CD4-positive, alpha-beta memory T cell (primary cell): ENCODE data around the gene TPK1. TPM values are rescaled to one million over a fixed set of nuclear protein-coding genes. Genes with fewer than 3 reads are reported as not detected.

Source experiments
- CTCF ChIA-PET: fragments of 350-600 bp; sonication (Branson Sonifier 250); formaldehyde crosslinking; loops from one replicate; lab custom pipeline; 2021; ENCODE audit warnings: inconsistent platforms; ENCODE audit not compliant: partially characterized antibody; lab: Charles Lee
- POLR2A ChIA-PET: fragments of 350-600 bp; sonication (Branson Sonifier 250); formaldehyde crosslinking; loops from one replicate; lab custom pipeline; 2021; ENCODE audit not compliant: partially characterized antibody; lab: Charles Lee
- DNase-seq, 5 donors: peaks; one replicate each; pipeline versions ENCODE4 v3.0.0 to v3.0.0-alpha.2; 2020 to 2022; ENCODE audit warnings: mixed read lengths in 1 of 5
- H3K27ac ChIP-seq: one replicate; pipeline ENCODE4 v1.7.0; 2013; ENCODE audit warnings: low read depth, low read length
- H3K27me3 ChIP-seq: 2 replicates; pipeline ENCODE4 v1.7.0; 2013; ENCODE audit warnings: mild to moderate bottlenecking, low read length, moderate library complexity; ENCODE audit not compliant: insufficient read depth
- H3K36me3 ChIP-seq: 2 replicates; pipeline ENCODE4 v1.7.0; 2013; ENCODE audit warnings: mild to moderate bottlenecking, low read length, moderate library complexity; ENCODE audit not compliant: insufficient read depth
- H3K4me1 ChIP-seq: 2 replicates; pipeline ENCODE4 v1.7.0; 2013; ENCODE audit warnings: mild to moderate bottlenecking, low read length, moderate library complexity; ENCODE audit not compliant: insufficient read depth
- H3K4me3 ChIP-seq, 2 donors: one replicate each; pipeline ENCODE4 v1.7.0; 2013; ENCODE audit warnings: low read length in 2 of 2, mild to moderate bottlenecking in 1 of 2
- H3K9me3 ChIP-seq, 2 donors: one replicate each; pipeline ENCODE4 v1.7.0; 2013; ENCODE audit warnings: low read length in 2 of 2, control low read depth in 1 of 2; ENCODE audit not compliant: control insufficient read depth in 1 of 2
- H3K27ac Mint-ChIP-seq, 7 donors: one replicate each; pipeline ENCODE4 v1.8.0; 2020 to 2021; ENCODE audit warnings: mixed read lengths in 7 of 7, mild to moderate bottlenecking in 6 of 7, inconsistent platforms in 3 of 7, moderate library complexity in 3 of 7
- H3K27me3 Mint-ChIP-seq, 2 donors: one replicate each; pipeline ENCODE4 v1.8.0; 2020 to 2021; ENCODE audit warnings: mixed read lengths in 2 of 2
- H3K36me3 Mint-ChIP-seq, 2 donors: one replicate each; pipeline ENCODE4 v1.8.0; 2020 to 2021; ENCODE audit warnings: mixed read lengths in 2 of 2, inconsistent platforms in 1 of 2, mild to moderate bottlenecking in 1 of 2
- H3K4me1 Mint-ChIP-seq, 4 donors: one replicate each; pipeline ENCODE4 v1.8.0; 2020 to 2021; ENCODE audit warnings: mixed read lengths in 4 of 4, mild to moderate bottlenecking in 1 of 4
- H3K4me3 Mint-ChIP-seq, 8 donors: one replicate each; pipeline ENCODE4 v1.8.0; 2020 to 2021; ENCODE audit warnings: mixed read lengths in 8 of 8, mild to moderate bottlenecking in 7 of 8, moderate library complexity in 6 of 8, inconsistent platforms in 3 of 8
- H3K9me3 Mint-ChIP-seq, 8 donors: one replicate each; pipeline ENCODE4 v1.8.0; 2020 to 2021; ENCODE audit warnings: mixed read lengths in 8 of 8, mild to moderate bottlenecking in 5 of 8, inconsistent platforms in 3 of 8, moderate library complexity in 1 of 8
- intact Hi-C: fragments of 100-400 bp; cut with micrococcal nuclease; formaldehyde crosslinking; loops from one replicate; pipeline ENCODE4 v1.15.1; 2023
- polyA plus RNA-seq, 2 donors: library from polyadenylated mRNA; unstranded; fragments of 300-500 nt; fragmentation: Illumina TruSeq; gene quantifications; one replicate each; pipeline ENCODE4 v1.2.3, GENCODE V29; 2021
- total RNA-seq, 2 experiments: library from RNA; stranded (reverse); gene quantifications; one replicate each; pipeline ENCODE4 v1.2.3, GENCODE V29; 2021

The TPK1 gene
- total and polyA plus RNA-seq, 4 experiments from 2014 or later: 25.2 to 30.7 (median 27.8) TPM

GRCh38 chr7:144487901-144488300 is 348.0 kb downstream of the TPK1 start:
- Histone ChIP-seq H3K36me3 (no peaks in the 10 kb centered on the region), H3K4me1 (no peaks in the 10 kb centered on the region), H3K9me3 (no peaks in the 10 kb centered on the region), H3K27me3 (no peaks in the 10 kb centered on the region), H3K4me3 (no peak overlapping the region), H3K27ac (no peak overlapping the region)
- Mint-ChIP-seq H3K36me3 (peaks cover 25 to 52% of the 10 kb centered on the region in 2 donors), H3K4me3 (no peak overlapping the region), H3K4me1 (no peaks in the 10 kb centered on the region), H3K27me3 (no peaks in the 10 kb centered on the region), H3K9me3 (peaks cover 0 to 9% (median 3%) of the 10 kb centered on the region in 8 donors), H3K27ac (no peak overlapping the region)
- ChIA-PET CTCF (no interaction called here), POLR2A (no interaction called here)
- no peak for DNase-seq
- intact Hi-C loops: no loop called here

- Histone ChIP-seq H3K4me3 (no peak overlapping the region), H3K27ac (no peak overlapping the region), H3K36me3 (no peaks in the 10 kb centered on the region), H3K27me3 (no peaks in the 10 kb centered on the region), H3K4me1 (no peaks in the 10 kb centered on the region), H3K9me3 (no peaks in the 10 kb centered on the region)
- no peaks in the 10 kb centered on the region for H3K27me3 Mint-ChIP-seq
- intact Hi-C loops: no loop called here
- ChIA-PET CTCF (no interaction called here), POLR2A (no interaction called here)
- H3K4me1 Mint-ChIP-seq: no peaks in the 10 kb centered on the region
- H3K27ac Mint-ChIP-seq: no peak overlapping the region
- no peak overlapping the region for H3K4me3 Mint-ChIP-seq
- H3K36me3 Mint-ChIP-seq: peaks cover 12 to 44% of the 10 kb centered on the region in 2 donors
- H3K9me3 Mint-ChIP-seq: peaks cover 0 to 9% (median 3%) of the 10 kb centered on the region in 8 donors
- DNase-seq: no peak
Observed at GRCh38 chr7:144484445-144484844, 351.4 kb downstream of the TPK1 start.

GRCh38 chr7:144483189-144483588 is 352.7 kb downstream of the TPK1 start:
- Histone ChIP-seq H3K27me3 (no peaks in the 10 kb centered on the region), H3K4me1 (no peaks in the 10 kb centered on the region), H3K4me3 (no peak overlapping the region), H3K27ac (no peak overlapping the region), H3K9me3 (no peaks in the 10 kb centered on the region), H3K36me3 (no peaks in the 10 kb centered on the region)
- Mint-ChIP-seq H3K36me3 (peaks cover 7 to 39% of the 10 kb centered on the region in 2 donors), H3K4me1 (no peaks in the 10 kb centered on the region), H3K9me3 (peaks cover 0 to 9% (median 3%) of the 10 kb centered on the region in 8 donors), H3K4me3 (no peak overlapping the region), H3K27ac (no peak overlapping the region), H3K27me3 (no peaks in the 10 kb centered on the region)
- ChIA-PET POLR2A (no interaction called here), CTCF (no interaction called here)
- intact Hi-C loops: no loop called here
- no peak for DNase-seq

GRCh38 chr7:144481833-144482232 is 354.0 kb downstream of the TPK1 start:
- Histone ChIP-seq H3K9me3 (no peaks in the 10 kb centered on the region), H3K36me3 (no peaks in the 10 kb centered on the region), H3K4me1 (no peaks in the 10 kb centered on the region), H3K27me3 (no peaks in the 10 kb centered on the region), H3K27ac (no peak overlapping the region), H3K4me3 (no peak overlapping the region)
- peaks cover 0 to 9% (median 3%) of the 10 kb centered on the region in 8 donors for H3K9me3 Mint-ChIP-seq
- DNase-seq: no peak
- no peaks in the 10 kb centered on the region for H3K27me3 Mint-ChIP-seq
- H3K36me3 Mint-ChIP-seq: peaks cover 2 to 25% of the 10 kb centered on the region in 2 donors
- intact Hi-C loops: no loop called here
- H3K4me1 Mint-ChIP-seq: no peaks in the 10 kb centered on the region
- no peak overlapping the region for H3K4me3 Mint-ChIP-seq
- ChIA-PET POLR2A (no interaction called here), CTCF (no interaction called here)
- no peak overlapping the region for H3K27ac Mint-ChIP-seq

- no peaks in the 10 kb centered on the region for H3K4me1 ChIP-seq
- H3K27me3 ChIP-seq: no peaks in the 10 kb centered on the region
- H3K36me3 Mint-ChIP-seq: peaks cover 4 to 26% of the 10 kb centered on the region in 2 donors
- DNase-seq: no peak
- no peaks in the 10 kb centered on the region for H3K36me3 ChIP-seq
- peaks cover 0 to 2% (median 0%) of the 10 kb centered on the region in 4 donors for H3K4me1 Mint-ChIP-seq
- H3K4me3 ChIP-seq: no peak overlapping the region
- peak overlapping the region in 1 of 7 donors; percentile 33 for H3K27ac Mint-ChIP-seq
- no peak overlapping the region for H3K27ac ChIP-seq
- no peaks in the 10 kb centered on the region for H3K27me3 Mint-ChIP-seq
- POLR2A ChIA-PET: no interaction called here
- no peak overlapping the region for H3K4me3 Mint-ChIP-seq
- CTCF ChIA-PET: no interaction called here
- no peaks in the 10 kb centered on the region for H3K9me3 ChIP-seq
- intact Hi-C loops: no loop called here
- H3K9me3 Mint-ChIP-seq: no peaks in the 10 kb centered on the region
Observed at GRCh38 chr7:144477348-144477747, 358.5 kb downstream of the TPK1 start.

GRCh38 chr7:144474800-144475615 is 360.8 kb downstream of the TPK1 start:
- no peak for DNase-seq
- Mint-ChIP-seq H3K4me3 (no peak overlapping the region), H3K27me3 (no peaks in the 10 kb centered on the region), H3K36me3 (peaks cover 5 to 19% of the 10 kb centered on the region in 2 donors), H3K9me3 (no peaks in the 10 kb centered on the region), H3K27ac (no peak overlapping the region), H3K4me1 (peaks cover 0 to 2% (median 0%) of the 10 kb centered on the region in 4 donors)
- CTCF ChIA-PET: no interaction called here
- Histone ChIP-seq H3K4me1 (no peaks in the 10 kb centered on the region), H3K4me3 (no peak overlapping the region), H3K36me3 (no peaks in the 10 kb centered on the region), H3K9me3 (no peaks in the 10 kb centered on the region), H3K27me3 (no peaks in the 10 kb centered on the region), H3K27ac (no peak overlapping the region)
- POLR2A ChIA-PET: no interaction called here
- intact Hi-C loops: no loop called here

GRCh38 chr7:144474363-144474762 is 361.5 kb downstream of the TPK1 start:
- H3K4me3 Mint-ChIP-seq: no peak overlapping the region
- H3K27me3 Mint-ChIP-seq: no peaks in the 10 kb centered on the region
- Histone ChIP-seq H3K27me3 (no peaks in the 10 kb centered on the region), H3K36me3 (no peaks in the 10 kb centered on the region), H3K4me1 (no peaks in the 10 kb centered on the region), H3K27ac (no peak overlapping the region), H3K4me3 (no peak overlapping the region), H3K9me3 (no peaks in the 10 kb centered on the region)
- intact Hi-C loops: no loop called here
- H3K9me3 Mint-ChIP-seq: no peaks in the 10 kb centered on the region
- H3K27ac Mint-ChIP-seq: no peak overlapping the region
- CTCF ChIA-PET: no interaction called here
- DNase-seq: no peak
- H3K4me1 Mint-ChIP-seq: peaks cover 0 to 2% (median 0%) of the 10 kb centered on the region in 4 donors
- H3K36me3 Mint-ChIP-seq: peaks cover 9 to 22% of the 10 kb centered on the region in 2 donors
- POLR2A ChIA-PET: no interaction called here
